ENCODE results near the gene TRABD2A. TPM values are rescaled to one million over a fixed set of nuclear protein-coding genes. Genes with fewer than 3 reads are reported as not detected.
A peak's percentile ranks its signal among the peaks of the same experiment; 100 is the strongest.
"Not testable (repeated sequence)": the region's sequence is repeated elsewhere in the genome, so short reads cannot be mapped to it uniquely, and the experiment has no call there.

TRABD2A gene
- total RNA-seq, 2 donors from 2014 or later = 4.8 to 7.7 TPM

DNA sequence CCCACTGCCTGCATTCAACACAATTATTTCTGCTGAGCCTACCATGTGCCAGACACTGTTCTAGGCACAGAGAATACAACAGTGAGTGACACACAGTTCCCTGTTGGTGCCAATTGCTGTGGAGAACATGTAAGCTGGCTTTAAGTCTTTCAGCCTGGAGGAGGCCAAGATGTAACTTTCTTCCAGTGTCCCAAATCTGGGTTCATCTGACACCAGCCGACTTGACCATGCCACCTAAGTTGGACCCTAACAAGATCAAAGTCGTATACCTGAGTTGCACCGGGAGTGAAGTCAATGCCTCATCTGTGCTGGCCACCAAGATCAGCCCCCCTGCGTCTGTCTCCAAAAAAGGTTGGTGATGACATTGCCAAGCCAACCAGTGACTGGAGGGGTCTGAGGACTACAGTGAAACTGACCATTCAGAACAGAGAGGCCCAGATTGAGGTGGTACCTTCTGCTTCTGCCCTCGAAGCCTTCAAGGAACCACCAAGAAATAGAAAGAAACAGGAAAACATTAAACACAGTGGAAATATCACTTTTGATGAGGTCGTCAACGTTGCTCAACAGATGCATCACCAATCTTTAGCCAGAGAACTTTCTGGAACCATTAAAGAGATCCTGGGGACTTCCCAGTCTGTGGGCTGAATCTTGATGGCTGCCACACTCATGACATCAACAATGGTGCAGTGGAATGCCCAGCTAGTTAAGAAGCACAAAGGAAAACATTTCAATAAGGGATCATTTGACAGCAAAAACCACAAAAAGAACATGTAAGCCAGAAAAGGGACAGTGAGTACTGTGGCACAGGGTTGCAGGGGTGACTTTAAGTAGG, 6.3 kb downstream of the TRABD2A start:
- H3K9ac ChIP-seq (ENCODE audit: extremely low read depth, low read length, poor library complexity, severe bottlenecking) = no peak overlapping the region
- peaks cover 61% of the 10 kb centered on the region for H3K27me3 Mint-ChIP-seq (ENCODE audit: insufficient read depth)

DNA sequence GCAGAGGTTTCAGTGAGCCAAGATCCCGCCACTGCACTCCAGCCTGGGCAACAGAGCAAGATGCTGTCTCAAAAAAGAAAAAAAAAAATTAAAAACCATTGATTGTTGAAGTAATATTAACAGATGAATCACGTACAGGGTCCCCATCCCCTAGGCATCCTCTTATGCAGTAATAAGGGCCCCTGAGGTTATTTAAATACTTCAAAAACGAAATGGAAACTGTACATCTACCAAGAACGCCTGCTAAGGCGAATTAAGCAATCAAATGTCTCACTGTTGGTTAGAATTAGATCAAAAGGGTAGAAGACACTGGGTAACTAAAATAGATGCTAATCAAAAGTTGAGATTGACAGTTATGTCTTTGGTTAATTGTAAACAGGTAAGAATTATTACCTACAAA, 7.5 kb downstream of the TRABD2A start:
- no peaks in the 10 kb centered on the region for H3K36me3 Mint-ChIP-seq (ENCODE audit: low read depth)
- no peaks in the 10 kb centered on the region for H3K4me1 Mint-ChIP-seq
- no peak overlapping the region for H3K4me3 Mint-ChIP-seq
- Histone ChIP-seq H3K36me3 (ENCODE audit: control insufficient read depth, insufficient read depth, low read length) (no peaks in the 10 kb centered on the region), H3K9me3 (ENCODE audit: control insufficient read depth, low read length) (no peaks in the 10 kb centered on the region), H3K4me1 (ENCODE audit: control insufficient read depth, insufficient read depth, low read length) (no peaks in the 10 kb centered on the region), H3K27ac (ENCODE audit: low read depth, low read length) (no peak overlapping the region), H3K4me3 (ENCODE audit: low read length) (no peak overlapping the region), H3K27me3 (ENCODE audit: control insufficient read depth, insufficient read depth, low read length, poor library complexity, severe bottlenecking) (peaks cover 25% of the 10 kb centered on the region), H3K9ac (ENCODE audit: extremely low read depth, low read length, poor library complexity, severe bottlenecking) (no peak overlapping the region)
- H3K9me3 Mint-ChIP-seq = no peaks in the 10 kb centered on the region
- 90 to 100% methylated on average over 4 to 5 of the region's 5 CpGs for WGBS, 2 experiments (ENCODE audit: insufficient coverage in 1 of 2, insufficient read length in 1 of 2)
- peaks cover 49% of the 10 kb centered on the region for H3K27me3 Mint-ChIP-seq (ENCODE audit: insufficient read depth)
- DNase-seq = peak; percentile 6
- TF ChIP-seq, protein P1, sequence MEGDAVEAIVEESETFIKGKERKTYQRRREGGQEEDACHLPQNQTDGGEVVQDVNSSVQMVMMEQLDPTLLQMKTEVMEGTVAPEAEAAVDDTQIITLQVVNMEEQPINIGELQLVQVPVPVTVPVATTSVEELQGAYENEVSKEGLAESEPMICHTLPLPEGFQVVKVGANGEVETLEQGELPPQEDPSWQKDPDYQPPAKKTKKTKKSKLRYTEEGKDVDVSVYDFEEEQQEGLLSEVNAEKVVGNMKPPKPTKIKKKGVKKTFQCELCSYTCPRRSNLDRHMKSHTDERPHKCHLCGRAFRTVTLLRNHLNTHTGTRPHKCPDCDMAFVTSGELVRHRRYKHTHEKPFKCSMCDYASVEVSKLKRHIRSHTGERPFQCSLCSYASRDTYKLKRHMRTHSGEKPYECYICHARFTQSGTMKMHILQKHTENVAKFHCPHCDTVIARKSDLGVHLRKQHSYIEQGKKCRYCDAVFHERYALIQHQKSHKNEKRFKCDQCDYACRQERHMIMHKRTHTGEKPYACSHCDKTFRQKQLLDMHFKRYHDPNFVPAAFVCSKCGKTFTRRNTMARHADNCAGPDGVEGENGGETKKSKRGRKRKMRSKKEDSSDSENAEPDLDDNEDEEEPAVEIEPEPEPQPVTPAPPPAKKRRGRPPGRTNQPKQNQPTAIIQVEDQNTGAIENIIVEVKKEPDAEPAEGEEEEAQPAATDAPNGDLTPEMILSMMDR (conservative IDR thresholded peaks at IDR 0.05) = no peak
- no peak overlapping the region for H3K27ac Mint-ChIP-seq

More for the DNA sequence above, 6.3 kb downstream of the TRABD2A start:
- TF ChIP-seq, protein P1 (conservative IDR thresholded peaks at IDR 0.05) = no peak
- H3K36me3 ChIP-seq (ENCODE audit: control insufficient read depth, insufficient read depth, low read length) = no peaks in the 10 kb centered on the region
- H3K27ac ChIP-seq (ENCODE audit: low read depth, low read length) = no peak overlapping the region
- no peaks in the 10 kb centered on the region for H3K9me3 Mint-ChIP-seq
- H3K4me1 ChIP-seq (ENCODE audit: control insufficient read depth, insufficient read depth, low read length) = no peaks in the 10 kb centered on the region
- H3K4me3 ChIP-seq (ENCODE audit: low read length) = no peak overlapping the region
- H3K27ac Mint-ChIP-seq = no peak overlapping the region
- peak; percentile 13 for DNase-seq
- H3K4me3 Mint-ChIP-seq = no peak overlapping the region
- no peaks in the 10 kb centered on the region for H3K36me3 Mint-ChIP-seq (ENCODE audit: low read depth)
- no peaks in the 10 kb centered on the region for H3K4me1 Mint-ChIP-seq
- WGBS, 2 experiments (ENCODE audit: insufficient coverage in 1 of 2, insufficient read length in 1 of 2) = 92 to 96% methylated on average over 6 to 7 of the region's 7 CpGs
- no peaks in the 10 kb centered on the region for H3K9me3 ChIP-seq (ENCODE audit: control insufficient read depth, low read length)
- peaks cover 37% of the 10 kb centered on the region for H3K27me3 ChIP-seq (ENCODE audit: control insufficient read depth, insufficient read depth, low read length, poor library complexity, severe bottlenecking)

DNA sequence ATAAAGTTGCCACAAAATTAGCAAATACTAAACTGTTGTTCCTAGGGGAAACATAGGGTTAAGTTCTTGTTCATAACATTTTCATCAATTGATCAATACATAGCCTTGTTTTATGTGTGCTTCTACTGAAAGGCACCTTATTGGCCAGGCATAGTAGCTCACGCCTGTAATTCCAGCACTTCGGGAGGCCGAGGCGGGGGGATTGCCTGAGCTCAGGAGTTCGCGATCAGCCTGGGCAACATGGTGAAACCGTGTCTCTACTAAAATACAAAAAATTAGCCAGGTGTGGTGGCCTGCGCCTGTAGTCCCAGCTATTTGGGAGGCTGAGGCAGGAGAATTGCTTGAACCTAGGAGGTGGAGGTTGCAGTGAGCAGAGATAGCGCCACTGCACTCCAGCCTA, 8.2 kb downstream of the TRABD2A start:
- not testable (repeated sequence) for H3K9me3 Mint-ChIP-seq; H3K4me1 ChIP-seq (ENCODE audit: control insufficient read depth, insufficient read depth, low read length); H3K36me3 ChIP-seq (ENCODE audit: control insufficient read depth, insufficient read depth, low read length); H3K4me1 Mint-ChIP-seq; H3K4me3 Mint-ChIP-seq; H3K9ac ChIP-seq (ENCODE audit: extremely low read depth, low read length, poor library complexity, severe bottlenecking); H3K4me3 ChIP-seq (ENCODE audit: low read length); H3K27ac ChIP-seq (ENCODE audit: low read depth, low read length); H3K36me3 Mint-ChIP-seq (ENCODE audit: low read depth); H3K27ac Mint-ChIP-seq; H3K9me3 ChIP-seq (ENCODE audit: control insufficient read depth, low read length)
- peaks cover 18% of the 10 kb centered on the region for H3K27me3 ChIP-seq (ENCODE audit: control insufficient read depth, insufficient read depth, low read length, poor library complexity, severe bottlenecking)
- peaks cover 43% of the 10 kb centered on the region for H3K27me3 Mint-ChIP-seq (ENCODE audit: insufficient read depth)
- DNase-seq = peak; percentile 21
- 94 to 98% methylated on average over 8 to 9 of the region's 9 CpGs for WGBS, 2 experiments (ENCODE audit: insufficient coverage in 1 of 2, insufficient read length in 1 of 2)

All from endodermal cell (in vitro differentiated cells).